Measurements from ENCODE around the gene C1QL2.

C1QL2 gene

DNA sequence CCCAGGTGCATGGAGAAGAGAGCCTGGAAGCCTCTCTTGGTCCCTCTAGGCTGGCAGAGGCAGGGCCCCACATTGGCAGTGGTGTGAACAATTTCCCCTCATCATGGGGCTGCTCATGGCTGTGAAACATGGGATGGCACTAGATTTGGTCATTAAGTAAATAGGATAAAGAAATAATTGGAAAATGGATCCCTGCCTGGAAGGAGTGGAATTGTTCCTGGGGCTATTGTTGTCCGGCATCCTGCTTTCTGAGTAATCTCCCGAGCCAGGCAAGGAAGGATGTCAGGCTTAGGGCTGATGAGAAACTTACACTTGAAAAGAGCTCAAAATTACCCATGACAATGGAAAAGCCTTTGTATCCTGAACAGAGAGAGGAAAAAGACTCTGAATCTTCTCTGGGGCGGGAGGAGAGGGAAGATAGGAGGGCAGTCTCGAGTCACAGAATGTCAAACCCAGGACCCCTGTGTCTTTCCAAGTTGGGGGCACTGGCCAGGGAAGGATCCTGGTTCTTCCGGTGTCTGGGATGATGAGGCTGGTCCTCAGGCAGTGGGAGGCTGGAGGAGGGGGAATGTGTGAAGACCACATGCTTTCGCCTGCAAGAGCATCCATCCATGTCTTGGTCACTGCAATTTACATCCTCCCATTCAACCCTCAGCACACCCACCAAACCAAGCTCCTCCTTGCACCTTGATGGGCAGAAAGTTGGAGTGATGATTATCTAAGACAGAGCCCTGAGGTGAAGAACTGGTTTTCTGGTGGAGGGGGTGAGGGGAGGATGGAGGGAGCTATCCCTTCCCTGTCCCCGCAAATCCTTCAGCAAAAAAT, 38.0 kb upstream of the C1QL2 start:
- peaks cover 5% of the 10 kb centered on the region for H3K27me3 ChIP-seq (replicated peaks)
- no peak for DNase-seq
- in situ Hi-C loops (cut with HindIII; ENCODE audit: low pct_ligation_motif_present, low sequenced_read_pairs), result no loop called here
- no peak overlapping the region for H3K27ac ChIP-seq
- no peak overlapping the region for H3K4me3 ChIP-seq (ENCODE audit: low read depth, low read length)
- H3K36me3 ChIP-seq (replicated peaks), result no peaks in the 10 kb centered on the region
- TF ChIP-seq, protein P1, sequence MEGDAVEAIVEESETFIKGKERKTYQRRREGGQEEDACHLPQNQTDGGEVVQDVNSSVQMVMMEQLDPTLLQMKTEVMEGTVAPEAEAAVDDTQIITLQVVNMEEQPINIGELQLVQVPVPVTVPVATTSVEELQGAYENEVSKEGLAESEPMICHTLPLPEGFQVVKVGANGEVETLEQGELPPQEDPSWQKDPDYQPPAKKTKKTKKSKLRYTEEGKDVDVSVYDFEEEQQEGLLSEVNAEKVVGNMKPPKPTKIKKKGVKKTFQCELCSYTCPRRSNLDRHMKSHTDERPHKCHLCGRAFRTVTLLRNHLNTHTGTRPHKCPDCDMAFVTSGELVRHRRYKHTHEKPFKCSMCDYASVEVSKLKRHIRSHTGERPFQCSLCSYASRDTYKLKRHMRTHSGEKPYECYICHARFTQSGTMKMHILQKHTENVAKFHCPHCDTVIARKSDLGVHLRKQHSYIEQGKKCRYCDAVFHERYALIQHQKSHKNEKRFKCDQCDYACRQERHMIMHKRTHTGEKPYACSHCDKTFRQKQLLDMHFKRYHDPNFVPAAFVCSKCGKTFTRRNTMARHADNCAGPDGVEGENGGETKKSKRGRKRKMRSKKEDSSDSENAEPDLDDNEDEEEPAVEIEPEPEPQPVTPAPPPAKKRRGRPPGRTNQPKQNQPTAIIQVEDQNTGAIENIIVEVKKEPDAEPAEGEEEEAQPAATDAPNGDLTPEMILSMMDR (IDR thresholded peaks at IDR 0.05; ENCODE audit: low read depth, low read length, missing control alignments), result no peak

DNA sequence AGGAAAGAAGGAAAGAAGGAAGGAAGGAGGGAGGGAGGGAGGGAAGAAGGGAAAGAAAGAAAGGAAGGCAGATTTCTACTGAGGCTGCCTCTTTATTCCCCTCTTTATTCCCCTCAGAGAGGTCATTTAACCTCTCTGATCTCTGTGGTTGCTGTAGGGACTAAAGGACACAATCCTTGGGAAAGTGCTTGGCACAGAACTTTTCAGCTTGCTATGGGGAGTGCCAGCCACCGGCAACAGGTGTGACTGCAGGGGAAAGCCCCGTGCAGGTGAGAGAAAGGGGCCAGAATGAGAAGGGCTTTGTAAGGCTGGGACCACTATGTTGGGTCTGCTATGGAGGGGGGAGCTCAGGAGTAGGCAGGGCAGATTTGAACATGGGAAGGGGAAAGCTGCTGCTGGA, 37.3 kb upstream of the C1QL2 start:
- no peak overlapping the region for H3K27ac ChIP-seq
- TF ChIP-seq, protein P1 (IDR thresholded peaks at IDR 0.05; ENCODE audit: low read depth, low read length, missing control alignments), result no peak
- H3K36me3 ChIP-seq (replicated peaks), result no peaks in the 10 kb centered on the region
- no peak for DNase-seq
- peaks cover 5% of the 10 kb centered on the region for H3K27me3 ChIP-seq (replicated peaks)
- H3K4me3 ChIP-seq (ENCODE audit: low read depth, low read length), result no peak overlapping the region
- in situ Hi-C loops (cut with HindIII; ENCODE audit: low pct_ligation_motif_present, low sequenced_read_pairs), result no loop called here

DNA sequence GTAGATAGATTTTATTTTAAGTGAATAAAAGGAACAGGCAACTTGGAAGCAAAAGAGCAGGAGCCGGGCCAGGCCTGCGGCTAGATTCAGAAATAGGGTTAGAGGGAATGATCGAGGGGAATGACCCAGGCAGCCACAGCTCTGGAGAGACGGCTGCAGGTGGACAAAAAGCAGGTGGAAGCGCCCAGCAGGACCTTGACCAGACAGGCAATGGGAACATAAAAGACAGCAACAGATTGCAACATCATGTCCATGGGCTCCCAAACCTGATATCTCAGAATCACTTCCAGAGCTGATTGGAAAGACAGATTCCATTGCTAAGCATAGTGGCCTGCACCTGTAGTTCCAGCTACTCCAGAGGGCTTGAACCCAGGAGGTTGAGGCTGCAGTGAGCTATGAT, 36.5 kb upstream of the C1QL2 start:
- no peak overlapping the region for H3K27ac ChIP-seq
- peaks cover 5% of the 10 kb centered on the region for H3K27me3 ChIP-seq (replicated peaks)
- H3K36me3 ChIP-seq (replicated peaks), result no peaks in the 10 kb centered on the region
- TF ChIP-seq, protein P1 (IDR thresholded peaks at IDR 0.05; ENCODE audit: low read depth, low read length, missing control alignments), result no peak
- in situ Hi-C loops (cut with HindIII; ENCODE audit: low pct_ligation_motif_present, low sequenced_read_pairs), result no loop called here
- no peak overlapping the region for H3K4me3 ChIP-seq (ENCODE audit: low read depth, low read length)
- DNase-seq, result no peak

DNA sequence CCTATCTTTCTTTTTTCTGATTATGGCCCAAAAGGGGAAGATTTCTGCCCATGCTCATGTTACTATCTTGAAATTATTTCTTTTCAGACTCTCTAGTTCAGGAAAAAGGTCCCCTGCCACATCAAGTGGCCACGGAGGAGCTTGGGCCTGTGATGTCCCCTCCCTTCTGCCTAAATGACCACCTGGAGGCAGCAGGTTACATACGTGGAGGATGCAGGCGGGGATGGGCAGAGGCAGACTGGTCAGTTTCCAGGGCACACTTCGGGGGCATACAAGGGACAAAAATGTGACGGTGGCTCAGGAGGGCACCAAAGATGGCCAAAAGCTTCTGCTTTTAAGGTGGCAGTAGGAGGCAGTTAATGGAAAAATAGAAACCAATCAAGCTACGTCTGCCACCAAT, 34.3 kb upstream of the C1QL2 start:
- DNase-seq, result no peak
- in situ Hi-C loops (cut with HindIII; ENCODE audit: low pct_ligation_motif_present, low sequenced_read_pairs), result no loop called here
- peaks cover 5% of the 10 kb centered on the region for H3K27me3 ChIP-seq (replicated peaks)
- H3K36me3 ChIP-seq (replicated peaks), result no peaks in the 10 kb centered on the region
- TF ChIP-seq, protein P1 (IDR thresholded peaks at IDR 0.05; ENCODE audit: low read depth, low read length, missing control alignments), result no peak
- H3K27ac ChIP-seq, result no peak overlapping the region
- H3K4me3 ChIP-seq (ENCODE audit: low read depth, low read length), result no peak overlapping the region

DNA sequence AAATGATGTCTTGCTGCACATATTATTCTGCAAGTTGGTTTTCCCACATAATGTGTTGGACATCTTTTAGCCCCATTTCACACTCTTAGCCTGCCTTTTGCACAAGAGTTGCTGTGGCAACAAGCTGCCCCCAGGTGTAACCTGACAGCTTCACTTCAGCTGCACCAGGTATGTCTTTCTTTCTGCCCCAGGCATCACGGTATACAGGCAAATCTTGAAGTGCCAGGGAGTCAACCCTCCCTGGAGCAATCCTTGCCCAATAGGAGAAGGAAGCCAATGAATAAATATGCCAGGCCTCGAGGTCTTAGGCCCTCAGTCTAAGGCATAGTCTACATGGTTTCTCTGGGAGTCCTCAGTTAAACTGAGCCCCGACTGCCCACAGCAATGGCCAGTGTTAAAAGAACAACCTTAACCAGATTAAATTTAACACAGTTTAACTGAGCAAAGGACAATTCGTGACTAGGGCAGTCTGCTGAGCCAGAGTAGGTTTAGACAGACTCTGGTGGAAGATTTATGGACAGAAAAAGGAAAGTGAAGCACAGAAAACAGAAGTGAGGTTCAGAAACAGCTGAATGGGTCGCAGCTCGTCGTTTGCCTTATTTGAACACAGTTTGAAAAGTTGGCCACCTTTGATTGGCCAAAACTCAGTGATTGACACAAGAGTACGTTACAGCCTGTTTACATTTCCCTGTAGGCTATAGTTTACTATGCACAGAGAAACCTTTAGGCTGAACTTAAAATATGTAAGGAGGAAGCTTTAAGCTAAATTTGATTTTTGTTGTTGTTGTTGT, 32.0 kb upstream of the C1QL2 start:
- no peak overlapping the region for H3K4me3 ChIP-seq (ENCODE audit: low read depth, low read length)
- H3K27me3 ChIP-seq (replicated peaks), result no peaks in the 10 kb centered on the region
- H3K36me3 ChIP-seq (replicated peaks), result no peaks in the 10 kb centered on the region
- no peak overlapping the region for H3K27ac ChIP-seq
- TF ChIP-seq, protein P1 (IDR thresholded peaks at IDR 0.05; ENCODE audit: low read depth, low read length, missing control alignments), result no peak
- DNase-seq, result no peak
- in situ Hi-C loops (cut with HindIII; ENCODE audit: low pct_ligation_motif_present, low sequenced_read_pairs), result no loop called here
